Astrocyte (in vitro differentiated cells and primary cell): Measurements from ENCODE around the gene MAPK9.

Experiments used
- EZH2 ChIP-seq: IDR thresholded peaks from 2 replicates; pipeline ENCODE4 v1.6.1; 2012; ENCODE audit warnings: mild to moderate bottlenecking, low read length, inconsistent platforms; ENCODE audit not compliant: insufficient read depth
- TF ChIP-seq, protein P1 (sequence below): IDR thresholded peaks from 2 replicates; pipeline ENCODE4 v1.5.1; 2011; ENCODE audit warnings: low read depth, mild to moderate bottlenecking, inconsistent platforms, low read length, moderate library complexity; ENCODE audit not compliant: insufficient read depth

DNA sequence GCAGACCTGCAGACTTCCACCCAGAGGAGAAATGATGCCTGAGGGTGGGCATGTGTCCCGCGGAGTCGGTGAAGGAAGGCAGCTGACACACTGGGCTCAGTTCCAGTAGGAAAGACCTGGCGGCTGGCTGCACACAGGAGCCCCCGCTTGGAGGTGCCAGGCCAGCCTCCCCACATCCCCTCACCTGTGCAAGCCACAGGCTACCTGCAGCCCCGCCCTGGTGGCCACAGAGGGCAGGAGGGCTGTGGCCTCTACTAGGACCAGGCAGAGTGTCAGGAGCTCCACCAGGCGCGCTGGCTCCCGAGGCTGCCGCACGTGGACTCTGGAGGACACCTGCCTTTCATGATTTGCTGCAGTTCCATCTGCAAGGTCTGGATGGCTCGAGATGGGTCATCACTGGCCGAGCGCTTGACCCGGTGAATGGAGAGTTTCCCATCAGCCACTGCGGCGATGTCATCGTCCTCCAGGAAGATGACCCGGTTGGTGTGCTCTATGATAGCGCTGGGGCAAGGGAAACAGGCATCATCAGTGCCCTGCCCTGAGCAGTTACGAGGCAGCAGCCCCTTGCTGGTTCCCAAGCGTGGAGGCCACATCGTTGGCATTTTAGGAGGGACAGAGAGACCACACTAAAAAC is 26.7 kb upstream of the MAPK9 start:
- TF ChIP-seq, protein P1, sequence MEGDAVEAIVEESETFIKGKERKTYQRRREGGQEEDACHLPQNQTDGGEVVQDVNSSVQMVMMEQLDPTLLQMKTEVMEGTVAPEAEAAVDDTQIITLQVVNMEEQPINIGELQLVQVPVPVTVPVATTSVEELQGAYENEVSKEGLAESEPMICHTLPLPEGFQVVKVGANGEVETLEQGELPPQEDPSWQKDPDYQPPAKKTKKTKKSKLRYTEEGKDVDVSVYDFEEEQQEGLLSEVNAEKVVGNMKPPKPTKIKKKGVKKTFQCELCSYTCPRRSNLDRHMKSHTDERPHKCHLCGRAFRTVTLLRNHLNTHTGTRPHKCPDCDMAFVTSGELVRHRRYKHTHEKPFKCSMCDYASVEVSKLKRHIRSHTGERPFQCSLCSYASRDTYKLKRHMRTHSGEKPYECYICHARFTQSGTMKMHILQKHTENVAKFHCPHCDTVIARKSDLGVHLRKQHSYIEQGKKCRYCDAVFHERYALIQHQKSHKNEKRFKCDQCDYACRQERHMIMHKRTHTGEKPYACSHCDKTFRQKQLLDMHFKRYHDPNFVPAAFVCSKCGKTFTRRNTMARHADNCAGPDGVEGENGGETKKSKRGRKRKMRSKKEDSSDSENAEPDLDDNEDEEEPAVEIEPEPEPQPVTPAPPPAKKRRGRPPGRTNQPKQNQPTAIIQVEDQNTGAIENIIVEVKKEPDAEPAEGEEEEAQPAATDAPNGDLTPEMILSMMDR = no peak
- no peak for TF ChIP-seq EZH2
